ENCODE results near the gene C8A. TPM values are rescaled to one million over a fixed set of nuclear protein-coding genes. Genes with fewer than 3 reads are reported as not detected.

The C8A gene
- total RNA-seq, 2 donors from 2014 or later = not detected

GRCh38 chr1:56925193-56925592 is 70.6 kb downstream of the C8A start:
- DNase-seq (no peak), ATAC-seq (replicated peaks in 1 of 2) (no peak)
- peaks cover 1 to 3% of the 10 kb centered on the region in 2 donors for H3K9me3 Mint-ChIP-seq
- no peaks in the 10 kb centered on the region for H3K4me1 Mint-ChIP-seq (ENCODE audit: low read depth)
- H3K27ac Mint-ChIP-seq = no peak overlapping the region
- peaks cover 7% of the 10 kb centered on the region for H3K27me3 Mint-ChIP-seq (ENCODE audit: low read depth)
- H3K36me3 Mint-ChIP-seq (ENCODE audit: insufficient read depth in 2 of 2) = peaks cover 0 to 2% of the 10 kb centered on the region in 2 donors
- no peak overlapping the region for H3K4me3 Mint-ChIP-seq

GRCh38 chr1:56927171-56927570 is 72.6 kb downstream of the C8A start:
- Mint-ChIP-seq H3K4me3 (no peak overlapping the region), H3K36me3 (ENCODE audit: insufficient read depth in 2 of 2) (peaks cover 0 to 2% of the 10 kb centered on the region in 2 donors), H3K9me3 (peaks cover 1 to 3% of the 10 kb centered on the region in 2 donors), H3K27me3 (ENCODE audit: low read depth) (peaks cover 7% of the 10 kb centered on the region), H3K4me1 (ENCODE audit: low read depth) (no peaks in the 10 kb centered on the region), H3K27ac (no peak overlapping the region)
- ATAC-seq (replicated peaks in 1 of 2) (no peak), DNase-seq (no peak)

- Mint-ChIP-seq H3K27ac (no peak overlapping the region), H3K36me3 (ENCODE audit: insufficient read depth in 2 of 2) (peaks cover 0 to 2% of the 10 kb centered on the region in 2 donors), H3K27me3 (ENCODE audit: low read depth) (peaks cover 7% of the 10 kb centered on the region), H3K4me1 (ENCODE audit: low read depth) (no peaks in the 10 kb centered on the region), H3K9me3 (peaks cover 1 to 3% of the 10 kb centered on the region in 2 donors), H3K4me3 (no peak overlapping the region)
- ATAC-seq (replicated peaks in 1 of 2) (no peak), DNase-seq (no peak)
Measured at GRCh38 chr1:56927986-56928385, 73.4 kb downstream of the C8A start.

- no peak for ATAC-seq (replicated peaks in 1 of 2)
- no peak overlapping the region for H3K27ac Mint-ChIP-seq
- H3K4me3 Mint-ChIP-seq = no peak overlapping the region
- H3K9me3 Mint-ChIP-seq = peaks cover 1 to 3% of the 10 kb centered on the region in 2 donors
- H3K27me3 Mint-ChIP-seq (ENCODE audit: low read depth) = peaks cover 7% of the 10 kb centered on the region
- no peaks in the 10 kb centered on the region for H3K4me1 Mint-ChIP-seq (ENCODE audit: low read depth)
- peaks cover 0 to 2% of the 10 kb centered on the region in 2 donors for H3K36me3 Mint-ChIP-seq (ENCODE audit: insufficient read depth in 2 of 2)
- no peak for DNase-seq
Measured at GRCh38 chr1:56929492-56929891, 74.9 kb downstream of the C8A start.

DNA sequence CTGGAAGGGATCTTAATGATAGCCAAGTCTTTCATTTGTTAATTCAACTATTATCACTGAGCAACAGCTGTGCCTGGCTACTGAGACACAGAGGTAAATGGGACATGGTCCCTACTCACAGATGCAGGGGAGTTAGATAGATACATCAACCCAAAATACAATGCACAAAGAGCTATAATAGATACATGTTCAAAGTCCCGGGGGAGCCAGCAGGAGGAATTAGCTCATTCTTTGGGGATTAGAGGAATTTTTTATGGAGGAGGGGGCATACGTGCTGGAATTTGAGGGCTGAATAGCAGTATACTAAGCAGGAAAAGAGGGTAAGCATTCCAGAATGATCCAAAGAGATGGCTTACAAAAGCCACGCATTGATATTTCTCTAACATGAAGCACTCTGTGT is 76.6 kb downstream of the C8A start:
- H3K9me3 Mint-ChIP-seq = peaks cover 1 to 3% of the 10 kb centered on the region in 2 donors

GRCh38 chr1:56931686-56932085 is 77.1 kb downstream of the C8A start:
- no peaks in the 10 kb centered on the region for H3K4me1 Mint-ChIP-seq (ENCODE audit: low read depth)
- no peaks in the 10 kb centered on the region for H3K27me3 Mint-ChIP-seq (ENCODE audit: low read depth)
- no peak overlapping the region for H3K4me3 Mint-ChIP-seq
- no peak for DNase-seq
- H3K27ac Mint-ChIP-seq = no peak overlapping the region
- no peak for ATAC-seq (replicated peaks in 1 of 2)
- peaks cover 0 to 2% of the 10 kb centered on the region in 2 donors for H3K36me3 Mint-ChIP-seq (ENCODE audit: insufficient read depth in 2 of 2)
- H3K9me3 Mint-ChIP-seq = peaks cover 1 to 3% of the 10 kb centered on the region in 2 donors

More for the DNA sequence above, 76.6 kb downstream of the C8A start:
- no peak overlapping the region for H3K27ac Mint-ChIP-seq
- peaks cover 4% of the 10 kb centered on the region for H3K27me3 Mint-ChIP-seq (ENCODE audit: low read depth)
- no peaks in the 10 kb centered on the region for H3K4me1 Mint-ChIP-seq (ENCODE audit: low read depth)
- H3K36me3 Mint-ChIP-seq (ENCODE audit: insufficient read depth in 2 of 2) = peaks cover 0 to 2% of the 10 kb centered on the region in 2 donors
- no peak for ATAC-seq (replicated peaks in 1 of 2)
- DNase-seq = no peak
- no peak overlapping the region for H3K4me3 Mint-ChIP-seq

DNA sequence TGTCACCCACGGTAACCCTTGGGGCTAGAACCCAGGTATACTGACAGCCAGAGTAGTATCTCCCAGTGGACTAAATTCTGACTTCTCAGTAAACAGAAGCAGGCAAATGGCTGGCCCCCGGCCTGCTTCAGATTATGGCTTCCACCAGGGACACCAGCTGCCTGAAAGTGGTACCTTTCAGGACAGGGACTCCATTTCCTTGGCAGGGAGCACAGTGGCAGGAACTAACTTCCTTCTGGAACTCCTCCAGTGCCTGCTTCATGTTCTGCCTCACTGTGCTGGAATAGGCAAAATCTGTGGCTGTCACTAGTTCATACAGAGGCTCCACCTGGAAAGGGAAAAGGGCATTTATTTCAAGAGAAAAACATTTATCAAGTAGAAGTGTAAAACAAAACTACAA is 78.6 kb downstream of the C8A start:
- H3K27me3 Mint-ChIP-seq (ENCODE audit: low read depth) = no peaks in the 10 kb centered on the region
- no peaks in the 10 kb centered on the region for H3K4me1 Mint-ChIP-seq (ENCODE audit: low read depth)
- DNase-seq (no peak), ATAC-seq (replicated peaks in 1 of 2) (no peak)
- H3K36me3 Mint-ChIP-seq (ENCODE audit: insufficient read depth in 2 of 2) = peaks cover 0 to 2% of the 10 kb centered on the region in 2 donors
- peaks cover 1 to 3% of the 10 kb centered on the region in 2 donors for H3K9me3 Mint-ChIP-seq
- H3K4me3 Mint-ChIP-seq = no peak overlapping the region
- no peak overlapping the region for H3K27ac Mint-ChIP-seq

DNA sequence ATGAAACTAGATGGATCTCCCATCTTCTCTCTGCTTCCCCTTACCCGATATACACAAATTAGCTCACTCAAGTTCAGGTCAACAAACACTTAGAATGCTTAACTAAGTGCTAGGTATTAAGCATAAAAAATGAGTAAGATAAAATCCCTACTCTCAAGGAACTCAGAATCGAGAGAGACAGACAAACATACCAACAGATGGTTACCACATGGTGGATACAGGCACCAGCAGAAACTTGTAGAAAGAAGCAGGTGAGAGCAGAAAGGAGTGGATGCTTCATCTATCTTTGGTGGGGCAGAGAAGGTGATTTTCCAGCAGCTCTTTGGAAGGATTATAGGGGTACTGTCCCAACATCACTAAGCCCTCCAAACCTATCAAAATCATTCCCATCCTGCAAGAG is 79.0 kb downstream of the C8A start:
- DNase-seq (no peak), ATAC-seq (replicated peaks in 1 of 2) (no peak)
- Mint-ChIP-seq H3K27me3 (ENCODE audit: low read depth) (no peaks in the 10 kb centered on the region), H3K9me3 (peaks cover 1 to 3% of the 10 kb centered on the region in 2 donors), H3K36me3 (ENCODE audit: insufficient read depth in 2 of 2) (peaks cover 0 to under 1% of the 10 kb centered on the region in 2 donors), H3K4me1 (ENCODE audit: low read depth) (no peaks in the 10 kb centered on the region), H3K27ac (no peak overlapping the region), H3K4me3 (no peak overlapping the region)

- H3K36me3 Mint-ChIP-seq (ENCODE audit: insufficient read depth in 2 of 2) = no peaks in the 10 kb centered on the region
- DNase-seq = no peak
- H3K4me1 Mint-ChIP-seq (ENCODE audit: low read depth) = no peaks in the 10 kb centered on the region
- no peak for ATAC-seq (replicated peaks in 1 of 2)
- H3K9me3 Mint-ChIP-seq = peaks cover 1 to 2% of the 10 kb centered on the region in 2 donors
- H3K4me3 Mint-ChIP-seq = no peak overlapping the region
- H3K27me3 Mint-ChIP-seq (ENCODE audit: low read depth) = no peaks in the 10 kb centered on the region
- H3K27ac Mint-ChIP-seq = no peak overlapping the region
Measured at GRCh38 chr1:56934430-56935060, 79.9 kb downstream of the C8A start.

GRCh38 chr1:56938646-56939045 is 84.0 kb downstream of the C8A start:
- Mint-ChIP-seq H3K36me3 (ENCODE audit: insufficient read depth in 2 of 2) (no peaks in the 10 kb centered on the region), H3K27me3 (ENCODE audit: low read depth) (no peaks in the 10 kb centered on the region), H3K27ac (no peak overlapping the region), H3K4me3 (no peak overlapping the region), H3K9me3 (no peaks in the 10 kb centered on the region), H3K4me1 (ENCODE audit: low read depth) (no peaks in the 10 kb centered on the region)
- no peak for DNase-seq
- ATAC-seq (replicated peaks in 1 of 2) = no peak

DNA sequence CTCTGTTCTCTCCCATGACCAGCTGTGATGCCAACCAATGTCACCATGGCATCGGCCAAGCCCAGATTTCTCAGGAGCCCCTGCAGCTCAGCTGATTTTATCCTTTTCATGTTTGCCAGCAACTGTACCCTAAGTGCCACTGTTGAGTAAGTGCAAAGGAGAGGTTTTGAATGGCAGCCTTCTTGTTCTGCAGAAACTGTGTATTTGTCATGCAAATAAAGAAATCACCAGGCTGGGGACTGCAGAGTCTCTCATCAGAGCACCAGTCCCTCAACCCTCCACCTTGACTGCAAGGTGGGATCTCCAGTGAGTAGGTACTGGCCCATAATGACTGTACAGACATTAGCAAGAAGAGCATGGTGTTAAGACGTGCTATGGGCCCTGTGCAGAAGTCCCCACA is 84.6 kb downstream of the C8A start:
- Mint-ChIP-seq H3K27ac (no peak overlapping the region), H3K4me1 (ENCODE audit: low read depth) (no peaks in the 10 kb centered on the region), H3K36me3 (ENCODE audit: insufficient read depth in 2 of 2) (no peaks in the 10 kb centered on the region), H3K4me3 (no peak overlapping the region), H3K9me3 (no peaks in the 10 kb centered on the region), H3K27me3 (ENCODE audit: low read depth) (no peaks in the 10 kb centered on the region)
- no peak for ATAC-seq (replicated peaks in 1 of 2)
- no peak for DNase-seq

GRCh38 chr1:56940039-56940438 is 85.4 kb downstream of the C8A start:
- no peaks in the 10 kb centered on the region for H3K4me1 Mint-ChIP-seq (ENCODE audit: low read depth)
- DNase-seq = no peak

DNA sequence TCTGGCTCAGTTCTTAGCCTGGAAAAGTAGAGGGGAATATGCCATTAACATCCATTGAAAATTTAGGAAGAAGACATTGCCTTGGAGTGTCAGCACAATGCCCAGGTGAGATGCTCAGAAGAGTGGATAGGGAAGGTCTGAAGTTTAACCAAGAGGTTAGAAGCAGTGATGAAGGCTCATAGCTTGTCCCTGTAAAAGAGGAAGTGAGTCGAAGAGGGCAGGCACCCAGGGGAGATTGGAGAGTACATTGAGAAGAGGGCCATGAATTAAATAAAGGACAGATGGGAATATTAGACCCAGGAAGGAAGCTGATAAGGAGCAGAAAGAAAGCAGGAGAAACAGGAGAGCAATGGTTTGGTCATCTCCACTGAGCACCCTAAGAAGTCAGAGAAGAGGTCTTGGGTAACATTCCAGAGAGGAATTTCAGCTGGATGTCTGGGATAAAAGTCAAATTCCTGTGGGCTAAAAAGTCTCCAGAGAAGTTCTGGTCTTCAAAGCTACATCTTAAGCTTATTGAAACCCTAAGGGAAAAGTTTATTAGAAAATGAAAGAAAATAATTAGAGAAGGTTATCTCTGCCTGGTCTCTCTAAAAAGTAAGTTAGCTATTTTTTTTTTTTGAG is 93.9 kb downstream of the C8A start:
- H3K9me3 Mint-ChIP-seq = no peaks in the 10 kb centered on the region
- no peak overlapping the region for H3K27ac Mint-ChIP-seq
- no peaks in the 10 kb centered on the region for H3K4me1 Mint-ChIP-seq (ENCODE audit: low read depth)
- ATAC-seq (replicated peaks in 1 of 2) (no peak), DNase-seq (no peak)
- no peaks in the 10 kb centered on the region for H3K27me3 Mint-ChIP-seq (ENCODE audit: low read depth)
- H3K36me3 Mint-ChIP-seq (ENCODE audit: insufficient read depth in 2 of 2) = no peaks in the 10 kb centered on the region
- no peak overlapping the region for H3K4me3 Mint-ChIP-seq

More at GRCh38 chr1:56940039-56940438, 85.4 kb downstream of the C8A start:
- H3K27me3 Mint-ChIP-seq (ENCODE audit: low read depth) = no peaks in the 10 kb centered on the region
- H3K36me3 Mint-ChIP-seq (ENCODE audit: insufficient read depth in 2 of 2) = no peaks in the 10 kb centered on the region
- no peak for ATAC-seq (replicated peaks in 1 of 2)
- H3K4me3 Mint-ChIP-seq = no peak overlapping the region
- H3K27ac Mint-ChIP-seq = no peak overlapping the region
- H3K9me3 Mint-ChIP-seq = no peaks in the 10 kb centered on the region

DNA sequence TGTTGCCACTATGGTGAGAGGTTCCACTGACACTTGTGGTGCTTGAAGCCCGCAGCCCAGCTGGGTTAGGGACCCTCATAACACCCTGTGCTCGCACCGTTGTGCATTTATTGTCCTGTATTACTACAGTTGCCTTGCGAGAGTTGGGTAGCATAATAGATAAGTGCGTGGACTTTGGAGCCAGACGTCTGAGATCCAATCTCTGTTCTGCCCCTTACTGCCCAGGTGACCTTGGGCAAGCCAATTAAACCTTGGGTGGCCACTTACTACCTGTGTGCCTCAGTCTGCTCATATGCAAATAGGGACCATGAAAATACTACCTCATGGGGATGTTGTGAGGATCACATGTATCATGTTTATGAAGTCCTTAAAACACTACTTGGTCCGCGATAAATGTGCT is 97.9 kb downstream of the C8A start:
- Mint-ChIP-seq H3K27me3 (ENCODE audit: low read depth) (no peaks in the 10 kb centered on the region), H3K36me3 (ENCODE audit: insufficient read depth in 2 of 2) (no peaks in the 10 kb centered on the region), H3K27ac (no peak overlapping the region), H3K4me1 (ENCODE audit: low read depth) (no peaks in the 10 kb centered on the region), H3K9me3 (peaks cover 0 to 1% of the 10 kb centered on the region in 2 donors), H3K4me3 (no peak overlapping the region)
- no peak for DNase-seq
- no peak for ATAC-seq (replicated peaks in 1 of 2)

Data from activated T-cell treated with anti-CD3 and anti-CD28 coated beads, Interleukin-2, amount 50 U/mL, for 72 hours (primary cell).